Memory B cell (primary cell): ENCODE measurements around the gene DOCK4.
"Not testable (repeated sequence)": the region's sequence is repeated elsewhere in the genome, so short reads cannot be mapped to it uniquely, and the experiment has no call there.

Experiments used
- ATAC-seq: fragments of 150-1000 bp; cut with Tn5 transposase; 2 replicates; pipeline ENCODE4 v1.10.0; 2021; ENCODE audit warnings: low read depth, mild to moderate bottlenecking, moderate library complexity
- DNase-seq, 2 donors: peaks; one replicate each; pipeline ENCODE4 v3.0.0; 2022; ENCODE audit warnings: low spot score in 2 of 2
- H3K27ac Mint-ChIP-seq: one replicate; pipeline ENCODE4 v1.8.0; 2022; ENCODE audit warnings: mild to moderate bottlenecking, moderate library complexity, mixed read lengths
- H3K27me3 Mint-ChIP-seq: one replicate; pipeline ENCODE4 v1.8.0; 2022; ENCODE audit warnings: mixed read lengths
- H3K36me3 Mint-ChIP-seq: one replicate; pipeline ENCODE4 v1.8.0; 2022; ENCODE audit warnings: mild to moderate bottlenecking, mixed read lengths
- H3K4me1 Mint-ChIP-seq: one replicate; pipeline ENCODE4 v1.8.0; 2022; ENCODE audit warnings: mixed read lengths
- H3K4me3 Mint-ChIP-seq: one replicate; pipeline ENCODE4 v1.8.0; 2022; ENCODE audit warnings: mild to moderate bottlenecking, moderate library complexity, mixed read lengths
- H3K9me3 Mint-ChIP-seq: one replicate; pipeline ENCODE4 v1.8.0; 2022; ENCODE audit warnings: mixed read lengths

Gene DOCK4

GRCh38 chr7:112206238-112206990, at the start of gene DOCK4, which contains the start of gene ZNF277:
DOCK4 (minus strand) TSS chr7:112206399; CDS start chr7:112206138, 261 bp downstream.
ZNF277 (plus strand) TSS chr7:112206695; CDS start chr7:112206717, 22 bp downstream.
- DNase-seq, result peak; percentile 99 to 100
- peaks cover 18% of the 10 kb centered on the region for H3K27me3 Mint-ChIP-seq
- peak within 1 kb of the TSS; percentile 89 for H3K4me3 Mint-ChIP-seq
- H3K27ac Mint-ChIP-seq, result peak within 1 kb of the TSS; percentile 80
- H3K4me1 Mint-ChIP-seq, result peaks cover 27% of the 10 kb centered on the region
- ATAC-seq, result peak; percentile 86
- H3K36me3 Mint-ChIP-seq, result peaks cover 3% of the 10 kb centered on the region
- H3K9me3 Mint-ChIP-seq, result no peaks in the 10 kb centered on the region

DNA sequence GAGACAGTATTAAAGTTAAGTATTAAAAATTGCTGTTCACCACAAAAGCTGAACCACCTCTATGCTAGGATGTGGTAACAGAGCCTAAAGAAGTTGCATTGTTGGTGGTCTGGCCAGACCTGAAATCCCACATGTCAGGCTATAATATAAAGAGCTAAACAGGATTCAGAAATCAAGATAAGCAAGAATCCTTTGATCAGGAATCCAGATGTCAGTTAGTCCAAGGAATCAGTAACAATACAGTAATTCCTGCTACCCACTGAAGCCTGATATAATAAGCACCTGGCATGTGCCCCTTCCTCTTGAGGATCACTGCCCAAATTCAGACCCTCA, 49.2 kb upstream of the DOCK4 start:
- no peak for ATAC-seq

GRCh38 chr7:112254709-112255387, 48.6 kb upstream of the DOCK4 start:
- peaks cover 18% of the 10 kb centered on the region for H3K4me1 Mint-ChIP-seq
- H3K9me3 Mint-ChIP-seq, result no peaks in the 10 kb centered on the region
- no peak overlapping the region for H3K27ac Mint-ChIP-seq
- DNase-seq (no peak), ATAC-seq (no peak)
- H3K27me3 Mint-ChIP-seq, result no peaks in the 10 kb centered on the region
- H3K36me3 Mint-ChIP-seq, result peaks cover 5% of the 10 kb centered on the region
- no peak overlapping the region for H3K4me3 Mint-ChIP-seq

More for the DNA sequence above, 49.2 kb upstream of the DOCK4 start:
- Mint-ChIP-seq H3K27ac (no peak overlapping the region), H3K4me3 (no peak overlapping the region), H3K4me1 (peaks cover 18% of the 10 kb centered on the region), H3K36me3 (peaks cover 5% of the 10 kb centered on the region), H3K27me3 (no peaks in the 10 kb centered on the region), H3K9me3 (no peaks in the 10 kb centered on the region)
- no peak for DNase-seq

GRCh38 chr7:112254156-112254555, 48.0 kb upstream of the DOCK4 start:
- no peak overlapping the region for H3K4me3 Mint-ChIP-seq
- DNase-seq (no peak), ATAC-seq (no peak)
- no peaks in the 10 kb centered on the region for H3K27me3 Mint-ChIP-seq
- no peak overlapping the region for H3K27ac Mint-ChIP-seq
- peaks cover 7% of the 10 kb centered on the region for H3K36me3 Mint-ChIP-seq
- H3K4me1 Mint-ChIP-seq, result peaks cover 18% of the 10 kb centered on the region
- peaks cover 2% of the 10 kb centered on the region for H3K9me3 Mint-ChIP-seq

- Mint-ChIP-seq H3K27ac (peak overlapping the region; percentile 21), H3K9me3 (peaks cover 4% of the 10 kb centered on the region), H3K4me3 (no peak overlapping the region), H3K4me1 (peaks cover 21% of the 10 kb centered on the region), H3K36me3 (peaks cover 10% of the 10 kb centered on the region), H3K27me3 (no peaks in the 10 kb centered on the region)
- ATAC-seq (no peak), DNase-seq (no peak)
Observed at GRCh38 chr7:112252691-112253090, 46.5 kb upstream of the DOCK4 start.

GRCh38 chr7:112252141-112252540, 45.9 kb upstream of the DOCK4 start:
- Mint-ChIP-seq H3K27ac (no peak overlapping the region), H3K4me1 (peaks cover 21% of the 10 kb centered on the region), H3K9me3 (peaks cover 4% of the 10 kb centered on the region), H3K4me3 (no peak overlapping the region), H3K27me3 (no peaks in the 10 kb centered on the region), H3K36me3 (peaks cover 12% of the 10 kb centered on the region)
- DNase-seq (no peak), ATAC-seq (no peak)

- DNase-seq, ATAC-seq, H3K4me3 Mint-ChIP-seq, H3K27me3 Mint-ChIP-seq, H3K27ac Mint-ChIP-seq, H3K9me3 Mint-ChIP-seq: not testable (repeated sequence)
- Mint-ChIP-seq H3K4me1 (peaks cover 26% of the 10 kb centered on the region), H3K36me3 (peaks cover 23% of the 10 kb centered on the region)
Observed at GRCh38 chr7:112249967-112250366, 43.8 kb upstream of the DOCK4 start.

DNA sequence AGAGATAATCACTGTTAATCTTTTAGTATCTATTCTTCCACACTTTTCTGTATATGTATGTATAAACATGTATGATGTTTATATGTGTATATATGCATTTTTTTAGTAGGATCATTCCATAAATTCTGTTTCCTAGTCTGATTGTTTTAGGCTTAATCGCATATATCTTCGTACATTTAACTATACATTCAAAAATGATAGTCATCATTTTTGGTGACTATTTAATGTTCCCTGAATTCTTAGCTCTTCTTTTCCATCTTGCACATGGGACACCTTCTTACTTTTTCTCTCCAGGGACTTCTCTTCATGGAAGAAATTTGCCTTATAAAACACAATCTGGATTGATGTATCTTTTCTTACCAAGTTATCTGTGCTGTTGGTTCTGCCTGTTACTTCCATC, 42.4 kb upstream of the DOCK4 start:
- H3K36me3 Mint-ChIP-seq, result peaks cover 24% of the 10 kb centered on the region
- no peak overlapping the region for H3K27ac Mint-ChIP-seq
- no peak for ATAC-seq
- no peak for DNase-seq
- no peak overlapping the region for H3K4me3 Mint-ChIP-seq
- no peaks in the 10 kb centered on the region for H3K27me3 Mint-ChIP-seq
- peaks cover 20% of the 10 kb centered on the region for H3K4me1 Mint-ChIP-seq
- H3K9me3 Mint-ChIP-seq, result peaks cover 6% of the 10 kb centered on the region

DNA sequence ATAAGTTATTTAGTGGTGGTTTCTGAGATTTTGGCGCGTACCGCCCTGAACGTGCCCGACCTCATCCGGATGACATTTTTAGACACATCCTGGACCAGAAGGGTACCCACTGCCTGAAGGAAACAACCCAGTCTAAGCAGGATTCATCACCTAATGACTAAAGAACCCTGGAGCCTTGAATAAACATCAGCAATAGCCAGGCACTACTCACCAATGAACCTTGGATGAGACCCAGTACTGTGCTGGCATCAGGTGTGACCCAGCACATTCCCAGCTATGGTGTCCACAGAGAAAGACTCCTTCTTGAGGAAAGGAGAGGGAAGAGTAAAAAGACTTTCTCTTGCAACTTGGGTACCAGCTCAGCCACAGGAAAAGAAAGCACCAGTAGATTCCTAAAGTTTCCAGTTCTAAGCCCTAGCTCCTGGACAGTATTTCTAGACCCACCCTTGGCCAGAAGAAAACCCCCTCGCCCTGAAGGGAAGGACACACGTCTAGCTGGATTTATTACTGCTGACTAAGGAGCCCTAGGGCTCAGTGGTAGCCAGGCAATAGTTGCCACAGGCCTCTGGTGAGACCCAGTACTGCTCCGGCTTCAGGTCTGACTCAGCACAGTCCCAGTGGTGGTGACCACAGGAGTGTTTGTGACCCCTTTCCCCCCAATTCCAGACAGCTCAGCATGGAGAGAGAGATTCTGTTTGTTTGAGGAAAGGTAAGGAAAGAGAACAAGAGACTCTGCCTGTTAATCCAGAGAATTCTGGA, 32.8 kb upstream of the DOCK4 start:
- DNase-seq (no peak), ATAC-seq (no peak)
- Mint-ChIP-seq H3K4me3 (no peak overlapping the region), H3K27ac (no peak overlapping the region), H3K27me3 (no peaks in the 10 kb centered on the region), H3K4me1 (peaks cover 7% of the 10 kb centered on the region), H3K36me3 (peaks cover 15% of the 10 kb centered on the region), H3K9me3 (peaks cover 6% of the 10 kb centered on the region)

DNA sequence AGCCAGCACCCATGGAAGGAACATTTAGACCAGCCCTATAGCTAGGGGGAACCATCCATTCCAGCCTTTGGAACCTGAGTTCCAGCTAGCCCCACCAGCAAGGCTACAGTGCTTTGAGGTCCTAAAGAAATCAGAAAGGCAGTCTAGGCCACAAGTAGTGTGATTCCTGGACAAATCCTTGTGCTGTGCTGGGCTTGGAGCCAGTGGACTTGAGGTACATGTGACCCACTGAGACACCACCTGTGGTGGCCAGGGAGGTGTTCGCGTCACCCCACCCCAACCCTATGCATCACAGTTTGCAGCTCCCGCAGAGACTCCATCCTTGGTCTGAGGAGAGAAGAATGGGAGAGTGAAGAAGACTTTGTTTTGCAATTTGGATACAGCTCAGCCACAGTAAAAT, 32.1 kb upstream of the DOCK4 start:
- DNase-seq (no peak), ATAC-seq (no peak)
- H3K9me3 Mint-ChIP-seq, result peaks cover 5% of the 10 kb centered on the region
- H3K4me3 Mint-ChIP-seq, result no peak overlapping the region
- H3K27me3 Mint-ChIP-seq, result no peaks in the 10 kb centered on the region
- H3K36me3 Mint-ChIP-seq, result peaks cover 14% of the 10 kb centered on the region
- no peak overlapping the region for H3K27ac Mint-ChIP-seq
- peaks cover 7% of the 10 kb centered on the region for H3K4me1 Mint-ChIP-seq

DNA sequence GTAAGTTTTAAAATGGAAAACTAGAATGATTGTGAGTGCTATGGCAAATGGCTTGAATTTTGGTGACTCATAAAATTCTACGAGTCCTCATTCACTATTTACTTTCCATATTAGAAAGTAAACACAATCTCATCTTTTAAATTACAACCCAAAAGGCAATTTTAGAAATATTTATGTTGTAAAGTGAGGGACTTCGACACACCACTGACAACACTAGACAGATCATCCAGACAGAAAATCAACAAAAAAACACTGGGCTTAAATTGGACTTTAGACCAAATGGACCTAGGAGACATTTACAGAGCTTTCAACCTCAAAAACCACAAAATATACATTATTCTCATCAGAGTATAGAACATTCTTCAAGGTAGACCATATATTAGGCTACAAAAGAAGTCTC, 30.4 kb upstream of the DOCK4 start:
- Mint-ChIP-seq H3K36me3 (peaks cover 19% of the 10 kb centered on the region), H3K9me3 (peaks cover 3% of the 10 kb centered on the region), H3K27me3 (no peaks in the 10 kb centered on the region), H3K4me1 (peaks cover 12% of the 10 kb centered on the region), H3K27ac (no peak overlapping the region), H3K4me3 (no peak overlapping the region)
- DNase-seq (no peak), ATAC-seq (no peak)

DNA sequence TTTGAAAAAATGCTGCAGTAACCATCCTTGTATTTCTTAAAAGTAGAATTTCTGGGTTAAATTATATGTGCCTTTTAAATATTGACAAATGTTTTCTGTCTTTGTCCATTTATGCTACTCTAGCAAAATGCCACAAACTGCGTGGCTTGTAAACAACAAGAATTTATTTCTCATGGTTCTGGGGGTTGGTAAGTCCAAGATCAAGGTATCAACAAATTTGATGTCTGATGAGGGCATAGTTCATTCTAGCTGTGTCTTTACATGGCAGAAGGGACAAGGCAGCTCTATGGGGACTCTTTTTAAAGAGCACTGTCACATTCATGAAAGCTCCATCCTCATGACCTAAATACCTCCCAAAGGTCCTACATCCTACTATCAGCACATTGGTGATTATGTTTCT, 27.9 kb upstream of the DOCK4 start:
- Mint-ChIP-seq H3K27ac (no peak overlapping the region), H3K36me3 (peaks cover 14% of the 10 kb centered on the region), H3K4me3 (no peak overlapping the region), H3K27me3 (no peaks in the 10 kb centered on the region), H3K4me1 (peaks cover 16% of the 10 kb centered on the region), H3K9me3 (no peaks in the 10 kb centered on the region)
- DNase-seq (no peak), ATAC-seq (no peak)

DNA sequence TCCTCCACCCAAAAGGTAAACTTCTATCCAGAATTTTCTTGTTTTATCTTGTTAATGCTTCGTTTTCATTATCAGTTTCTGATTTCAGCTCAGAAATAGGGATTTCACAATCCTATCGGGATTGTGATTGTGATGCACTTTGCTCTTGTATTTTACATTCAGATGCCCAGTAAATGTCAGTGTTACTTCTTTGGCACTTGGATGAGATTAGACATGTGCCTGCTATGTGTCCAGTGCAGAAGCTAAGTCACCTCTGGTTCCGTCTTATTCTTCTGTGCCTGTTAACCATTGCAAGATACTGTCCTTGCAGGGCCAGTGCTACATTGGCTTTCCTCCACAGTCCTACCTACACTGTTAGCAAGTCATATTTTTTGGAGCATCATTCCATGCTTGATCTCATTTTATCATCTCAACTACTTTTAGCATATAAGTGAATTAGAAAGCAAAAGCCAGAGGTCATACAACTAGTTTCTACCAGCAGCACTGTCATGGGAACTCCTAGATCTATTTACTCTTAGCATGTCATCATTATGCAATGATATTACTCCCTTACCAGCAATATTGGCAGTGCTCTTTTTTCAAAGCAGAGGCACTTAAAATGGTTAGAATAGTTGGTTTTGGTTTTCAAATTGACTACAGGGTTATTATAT, 27.0 kb upstream of the DOCK4 start:
- Mint-ChIP-seq H3K27me3 (no peaks in the 10 kb centered on the region), H3K9me3 (no peaks in the 10 kb centered on the region), H3K4me3 (no peak overlapping the region), H3K4me1 (peaks cover 21% of the 10 kb centered on the region), H3K27ac (peak overlapping the region; percentile 5), H3K36me3 (peaks cover 16% of the 10 kb centered on the region)
- DNase-seq (no peak), ATAC-seq (no peak)
